ENCODE results near the gene B4GALT1. TPM values are rescaled to one million over a fixed set of nuclear protein-coding genes. Genes with fewer than 3 reads are reported as not detected.
A peak's percentile ranks its signal among the peaks of the same experiment; 100 is the strongest.

Gene B4GALT1
- total RNA-seq, 2 experiments from 2014 or later, result 41.2 to 41.4 TPM

GRCh38 chr9:33131790-33132772 is 35.1 kb downstream of the B4GALT1 start:
- POLR2A ChIA-PET, result interaction anchor here (0.6 to 1.4 kb wide), 3 partner anchors 9 to 20 kb away, joined by 3 to 4 read pairs (median 4); no protein-coding TSS in a partner anchor
- H3K27me3 Mint-ChIP-seq, result no peaks in the 10 kb centered on the region
- intact Hi-C loops (cut with micrococcal nuclease), result loop anchor here (5.0 kb wide), 1 partner anchor 35 kb away; the partner anchor contains the start of gene B4GALT1
- H3K36me3 Mint-ChIP-seq (ENCODE audit: low read depth), result peaks cover 47% of the 10 kb centered on the region
- H3K4me1 Mint-ChIP-seq (ENCODE audit: low read depth), result peaks cover 52% of the 10 kb centered on the region
- CTCF ChIA-PET, result interaction anchor here (1.1 kb wide), 1 partner anchor 11 kb away, joined by 3 read pairs; no protein-coding TSS in a partner anchor
- DNase-seq (no peak), ATAC-seq (no peak)
- TF ChIP-seq CTCF (IDR thresholded peaks at IDR 0.05), result no peak
- no peak overlapping the region for H3K4me3 Mint-ChIP-seq
- H3K27ac Mint-ChIP-seq, result peak overlapping the region; percentile 60
- no peaks in the 10 kb centered on the region for H3K9me3 Mint-ChIP-seq

GRCh38 chr9:33130961-33131789 is 36.0 kb downstream of the B4GALT1 start:
- Mint-ChIP-seq H3K36me3 (ENCODE audit: low read depth) (peaks cover 47% of the 10 kb centered on the region), H3K27ac (peak overlapping the region; percentile 92), H3K4me3 (no peak overlapping the region), H3K9me3 (no peaks in the 10 kb centered on the region), H3K4me1 (ENCODE audit: low read depth) (peaks cover 42% of the 10 kb centered on the region), H3K27me3 (no peaks in the 10 kb centered on the region)
- TF ChIP-seq CTCF (IDR thresholded peaks at IDR 0.05), result no peak
- ChIA-PET CTCF (interaction anchor here (1.0 kb wide), 1 partner anchor 95 kb away, joined by 3 read pairs; no protein-coding TSS in a partner anchor), POLR2A (interaction anchor here (1.0 kb wide), 2 partner anchors 10 to 15 kb away, joined by 3 read pairs; no protein-coding TSS in a partner anchor)
- ATAC-seq (peak; percentile 32), DNase-seq (no peak)
- intact Hi-C loops (cut with micrococcal nuclease), result loop anchor here (5.0 kb wide), 1 partner anchor 36 kb away; the partner anchor contains the start of gene B4GALT1

DNA sequence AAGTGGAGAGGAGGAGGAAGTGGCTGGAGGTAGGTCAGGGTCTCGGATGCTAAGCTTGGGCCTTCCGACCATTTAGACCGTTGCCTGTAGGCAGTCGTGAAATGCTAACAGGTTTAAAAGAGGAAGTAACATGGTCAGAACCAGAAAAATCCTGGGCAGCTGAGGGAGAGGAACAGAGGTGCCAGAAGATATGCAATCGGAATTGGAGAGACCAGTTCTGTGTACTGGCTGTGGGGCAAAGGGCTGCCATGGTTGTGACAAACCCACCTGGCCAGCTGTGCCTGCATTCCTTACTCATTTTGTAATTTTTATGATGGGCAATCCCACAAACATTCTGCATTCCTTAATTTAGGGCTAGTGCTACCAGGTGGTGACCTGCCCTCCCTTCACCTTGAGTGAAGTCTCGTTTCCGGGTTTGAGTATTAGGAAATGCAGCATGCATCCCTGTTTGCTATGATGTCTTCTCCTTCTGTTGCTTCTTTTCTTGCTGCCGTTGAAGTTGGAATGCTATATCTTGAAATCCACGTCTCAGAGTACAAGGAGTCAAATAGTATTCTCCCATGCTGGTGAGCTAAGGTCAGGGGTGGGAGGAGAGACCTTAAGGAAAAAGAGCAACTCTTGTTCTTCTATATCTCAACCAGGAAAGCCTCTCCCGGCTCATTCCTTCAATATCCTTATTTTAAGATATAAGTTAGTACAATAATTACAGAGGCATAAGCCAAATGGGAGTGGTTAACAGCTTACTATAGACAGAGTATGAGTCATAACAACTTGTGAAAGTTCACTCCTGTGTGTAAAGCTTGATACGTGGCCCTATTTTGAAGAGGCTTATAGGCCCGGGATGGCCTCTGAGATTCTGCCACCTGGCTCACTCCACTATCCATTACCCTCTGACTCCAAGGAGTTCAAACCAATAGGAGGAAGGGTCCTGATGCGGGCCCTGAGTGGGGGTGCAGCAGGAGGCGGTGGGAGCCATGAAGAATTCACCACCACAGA is 37.0 kb downstream of the B4GALT1 start:
- no peak for TF ChIP-seq CTCF (IDR thresholded peaks at IDR 0.05)
- H3K27me3 Mint-ChIP-seq, result no peaks in the 10 kb centered on the region
- H3K9me3 Mint-ChIP-seq, result no peaks in the 10 kb centered on the region
- H3K4me1 Mint-ChIP-seq (ENCODE audit: low read depth), result peaks cover 36% of the 10 kb centered on the region
- ATAC-seq (peak; percentile 98), DNase-seq (peak; percentile 46)
- H3K36me3 Mint-ChIP-seq (ENCODE audit: low read depth), result peaks cover 45% of the 10 kb centered on the region
- H3K27ac Mint-ChIP-seq, result peak overlapping the region; percentile 92
- intact Hi-C loops (cut with micrococcal nuclease), result loop anchor here (5.0 kb wide), 1 partner anchor 37 kb away; the partner anchor contains the start of gene B4GALT1
- ChIA-PET CTCF (interaction anchor here (0.9 to 1.0 kb wide), 2 partner anchors 9 to 96 kb away, joined by 3 read pairs; no protein-coding TSS in a partner anchor), POLR2A (interaction anchor here (0.7 to 1.0 kb wide), 3 partner anchors 12 to 38 kb away, joined by 3 to 4 read pairs (median 3); no protein-coding TSS in a partner anchor)
- no peak overlapping the region for H3K4me3 Mint-ChIP-seq

DNA sequence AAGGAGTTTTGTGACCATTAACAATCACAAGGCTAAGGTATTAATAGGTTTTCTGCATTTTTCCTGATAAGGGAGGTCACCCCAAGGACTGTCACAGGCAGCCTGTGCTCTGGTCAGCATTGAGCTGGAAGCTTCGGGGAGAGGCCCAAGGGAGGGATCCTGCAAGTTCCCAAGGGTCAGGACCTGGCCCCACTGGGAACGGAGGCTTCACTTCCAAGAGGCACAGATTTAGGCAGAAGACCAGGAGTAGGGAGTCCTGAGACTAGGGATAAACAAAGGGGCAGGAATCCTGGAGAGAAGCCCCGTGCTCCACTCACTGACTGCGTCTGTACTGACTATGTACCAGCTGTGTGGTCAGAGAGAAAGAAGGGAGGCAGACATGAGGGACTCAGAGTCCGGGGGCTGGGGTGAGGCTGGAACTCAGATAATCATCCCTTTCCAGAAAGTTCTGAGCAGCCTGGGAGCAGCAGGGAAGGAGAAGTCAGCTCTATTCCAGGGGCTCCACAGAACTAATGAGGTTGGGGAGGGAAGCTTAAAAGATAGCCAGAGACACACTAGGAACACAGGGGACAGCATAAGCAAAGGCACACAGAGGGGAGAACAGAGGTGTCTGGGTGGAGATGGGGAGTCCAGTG is 37.8 kb downstream of the B4GALT1 start:
- POLR2A ChIA-PET, result interaction anchor here (0.7 kb wide), 2 partner anchors 11 to 38 kb away, joined by 3 to 4 read pairs; no protein-coding TSS in a partner anchor
- ATAC-seq (no peak), DNase-seq (no peak)
- TF ChIP-seq CTCF (IDR thresholded peaks at IDR 0.05), result no peak
- H3K27me3 Mint-ChIP-seq, result no peaks in the 10 kb centered on the region
- intact Hi-C loops (cut with micrococcal nuclease), result no loop called here
- CTCF ChIA-PET, result interaction anchor here (0.9 to 1.1 kb wide), 2 partner anchors 10 to 16 kb away, joined by 3 read pairs; no protein-coding TSS in a partner anchor
- no peak overlapping the region for H3K4me3 Mint-ChIP-seq
- H3K27ac Mint-ChIP-seq, result no peak overlapping the region
- peaks cover 43% of the 10 kb centered on the region for H3K36me3 Mint-ChIP-seq (ENCODE audit: low read depth)
- H3K4me1 Mint-ChIP-seq (ENCODE audit: low read depth), result peaks cover 35% of the 10 kb centered on the region
- H3K9me3 Mint-ChIP-seq, result no peaks in the 10 kb centered on the region

Data from activated CD8-positive, alpha-beta T cell treated with anti-CD3 and anti-CD28 coated beads for 36 hours (primary cell).